HG03097 (cell line): Measurements from ENCODE around the gene ZNF778.
A peak's percentile ranks its signal among the peaks of the same experiment; 100 is the strongest.
"Not testable (repeated sequence)": the region's sequence is repeated elsewhere in the genome, so short reads cannot be mapped to it uniquely, and the experiment has no call there.

Source experiments
- ATAC-seq: cut with Tn5 transposase; IDR thresholded peaks from one replicate; pipeline ENCODE4 v1.9.1; 2021; ENCODE audit not compliant: unreplicated experiment, low FRiP score

ZNF778 gene

GRCh38 chr16:89210904-89211515, 6.5 kb upstream of the ZNF778 start:
- ATAC-seq = no peak

GRCh38 chr16:89216315-89217137, 977 bp upstream of the ZNF778 start:
- ATAC-seq = peak; percentile 47

DNA sequence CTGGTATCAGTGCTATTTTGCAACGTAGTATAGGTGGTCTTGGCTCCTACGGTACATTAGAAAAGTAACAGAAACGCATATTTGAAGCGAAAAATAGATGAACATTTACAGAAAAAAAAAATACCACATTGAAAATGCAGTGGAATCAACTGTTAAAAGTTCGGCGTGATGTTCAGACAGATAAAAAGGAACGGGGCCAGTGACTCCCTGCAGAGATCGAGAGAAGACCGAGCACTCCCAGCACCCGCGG, 440 bp upstream of the ZNF778 start:
- ATAC-seq = no peak

GRCh38 chr16:89219365-89219764, 1.9 kb downstream of the ZNF778 start:
- ATAC-seq = no peak

- no peak for ATAC-seq
Observed at GRCh38 chr16:89221604-89222003, 4.1 kb downstream of the ZNF778 start.

- no peak for ATAC-seq
Observed at GRCh38 chr16:89222931-89223330, 5.4 kb downstream of the ZNF778 start.

DNA sequence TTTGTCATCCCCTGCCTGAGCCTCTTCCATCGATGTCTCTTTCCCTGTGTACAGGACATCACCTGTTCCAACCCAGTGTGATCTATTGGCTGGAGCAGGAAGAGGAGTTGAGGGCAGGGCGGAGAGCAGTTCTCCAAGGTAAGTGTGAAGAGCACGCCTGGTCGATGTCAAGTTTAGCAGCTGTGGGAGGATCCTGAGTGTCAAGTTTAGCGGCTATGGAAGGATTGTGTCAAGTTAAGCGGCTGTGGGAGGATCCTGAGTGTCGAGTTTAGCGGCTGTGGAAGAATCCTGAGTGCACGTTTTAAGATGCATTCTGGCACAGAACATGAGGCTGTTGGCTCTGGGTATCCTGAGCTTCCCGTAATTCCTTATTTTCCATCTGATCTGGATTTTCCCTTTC, 7.2 kb downstream of the ZNF778 start:
- ATAC-seq = no peak

- ATAC-seq = no peak
Observed at GRCh38 chr16:89230255-89230654, 12.8 kb downstream of the ZNF778 start.

DNA sequence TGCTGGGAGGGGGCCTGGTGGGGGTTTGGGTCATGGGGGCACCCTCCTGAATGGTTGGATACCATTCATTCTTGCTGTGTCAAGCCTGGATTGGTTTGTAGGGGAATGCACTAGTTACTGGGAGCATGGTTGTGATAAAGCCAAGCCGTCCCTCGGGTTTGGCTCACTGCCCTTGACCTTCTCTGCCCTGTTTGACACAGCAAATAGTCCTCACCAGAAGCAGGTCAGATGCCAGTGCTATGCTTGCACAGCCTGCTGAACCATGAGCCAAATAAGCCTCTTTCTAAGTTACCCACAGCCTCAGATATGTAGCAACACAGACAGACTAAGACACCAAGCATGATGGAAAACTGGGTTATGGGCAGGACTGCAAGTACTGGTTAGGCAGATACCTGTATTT, 14.6 kb downstream of the ZNF778 start:
- ATAC-seq = no peak

DNA sequence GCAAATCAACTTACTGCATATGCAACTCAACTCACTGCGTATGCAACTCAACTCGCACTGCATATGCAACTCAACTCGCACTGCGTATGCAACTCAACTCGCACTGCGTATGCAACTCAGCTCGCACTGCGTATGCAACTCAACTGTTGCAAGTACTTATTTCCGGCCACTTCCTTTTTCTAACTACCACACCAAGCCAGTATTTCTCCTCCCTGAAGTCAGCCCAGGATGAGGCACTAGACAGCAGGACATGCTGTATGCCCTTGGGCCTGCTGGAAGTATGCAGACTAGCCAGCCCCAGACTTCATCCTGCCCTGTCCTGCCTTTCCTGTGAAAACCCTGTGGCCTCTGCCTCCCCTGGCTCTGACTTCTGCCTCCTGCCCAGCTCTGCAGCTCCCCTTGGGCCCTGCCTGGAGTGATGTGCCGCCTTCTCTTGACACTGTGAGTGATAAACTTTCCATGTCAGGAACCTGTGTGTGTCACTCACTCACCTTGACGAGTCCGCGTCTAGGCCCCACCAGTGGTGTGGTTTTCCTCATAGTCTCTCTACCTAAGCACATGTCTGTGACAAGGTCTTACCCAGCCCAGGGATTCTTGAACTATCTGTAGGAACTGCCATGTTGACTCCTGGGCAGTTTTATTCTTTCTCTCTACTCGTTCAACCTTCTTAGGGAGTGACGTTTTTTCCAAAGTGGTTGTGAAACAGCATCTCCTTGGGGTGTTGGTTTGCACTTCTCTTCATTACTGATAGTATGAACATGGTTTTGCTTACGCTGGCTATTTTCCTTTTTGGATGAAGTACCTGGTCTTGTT, 16.4 kb downstream of the ZNF778 start:
- no peak for ATAC-seq

DNA sequence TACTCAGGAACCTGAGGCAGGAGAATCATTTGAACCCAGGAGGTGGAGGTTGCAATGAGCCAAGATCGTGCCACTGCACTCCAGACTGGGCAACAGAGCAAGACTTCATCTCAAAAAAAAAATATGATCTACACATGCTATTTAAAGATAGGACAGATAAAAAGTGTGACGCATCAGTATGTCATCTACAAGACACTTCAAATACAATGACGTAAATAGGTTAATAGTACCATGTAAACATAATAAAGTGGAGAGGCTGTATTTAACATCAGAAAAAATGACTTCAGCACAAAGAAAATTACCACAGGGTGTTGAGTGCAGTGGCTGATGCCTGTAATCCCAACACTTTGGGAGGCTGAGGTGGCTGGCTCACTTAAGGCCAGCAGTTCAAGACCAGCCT, 20.2 kb downstream of the ZNF778 start:
- no peak for ATAC-seq

DNA sequence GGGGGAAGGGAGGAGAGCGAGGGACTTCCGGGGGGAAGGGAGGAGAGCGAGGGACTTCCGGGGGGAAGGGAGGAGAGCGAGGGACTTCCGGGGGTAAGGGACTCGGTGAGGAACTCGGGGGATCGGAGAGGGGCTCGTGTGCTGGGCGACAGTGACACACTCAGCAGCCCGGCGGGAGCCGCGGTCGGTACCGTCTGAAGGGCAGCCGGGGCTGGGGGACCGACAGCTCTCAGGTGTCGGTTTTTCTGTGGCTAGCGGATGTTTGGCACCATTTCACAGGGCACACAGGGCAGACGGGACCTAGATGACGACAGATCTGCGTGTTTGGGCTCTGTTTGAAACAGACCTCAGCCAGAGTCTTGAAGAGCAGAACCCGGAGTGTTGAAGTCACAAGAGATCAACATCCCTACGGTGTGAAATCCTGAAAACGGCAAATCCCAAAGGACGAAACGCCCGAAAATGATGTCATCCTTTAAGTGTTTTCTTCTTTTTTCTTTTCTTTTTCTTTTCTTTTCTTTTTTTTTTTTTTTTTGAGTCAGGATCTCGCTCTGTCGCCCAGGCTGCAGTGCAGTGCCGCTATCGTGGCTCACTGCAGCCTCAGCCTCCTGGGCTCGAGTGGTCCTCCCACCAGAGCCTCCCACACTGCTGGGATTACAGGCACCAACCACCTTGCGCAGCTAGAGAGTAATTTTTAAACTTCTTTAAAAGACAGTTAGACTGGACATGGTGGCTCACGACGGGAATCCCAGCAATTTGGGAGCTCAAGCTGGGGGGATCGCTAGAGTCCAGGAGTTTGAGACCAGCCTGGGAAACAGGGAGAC, 23.9 kb downstream of the ZNF778 start:
- ATAC-seq = peak; percentile 53

GRCh38 chr16:89242795-89243200, 25.3 kb downstream of the ZNF778 start:
- no peak for ATAC-seq

- no peak for ATAC-seq
Observed at GRCh38 chr16:89243664-89244063, 26.2 kb downstream of the ZNF778 start.

GRCh38 chr16:89244264-89244663, 26.8 kb downstream of the ZNF778 start:
- ATAC-seq = not testable (repeated sequence)

DNA sequence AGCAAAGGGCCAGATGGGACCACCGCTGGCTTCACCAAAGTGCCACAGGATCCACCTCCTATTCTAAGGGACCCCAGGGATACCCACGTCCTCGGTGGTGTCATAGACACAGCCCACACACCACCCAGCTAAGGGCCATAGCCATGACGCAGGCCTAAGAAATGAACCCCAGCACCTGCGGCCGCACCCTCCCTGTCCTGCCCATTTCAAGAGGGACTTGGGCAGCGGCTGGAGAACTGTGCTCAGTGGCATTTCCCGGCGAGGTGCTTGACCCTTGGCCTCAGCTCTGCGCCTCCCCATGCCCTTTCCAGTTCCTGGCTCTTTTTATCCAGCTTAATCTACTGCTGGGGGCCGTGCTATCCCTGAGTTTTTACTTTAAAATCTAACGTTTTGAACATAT, 27.3 kb downstream of the ZNF778 start:
- ATAC-seq = no peak

GRCh38 chr16:89246383-89246902, 28.9 kb downstream of the ZNF778 start:
- ATAC-seq = no peak

DNA sequence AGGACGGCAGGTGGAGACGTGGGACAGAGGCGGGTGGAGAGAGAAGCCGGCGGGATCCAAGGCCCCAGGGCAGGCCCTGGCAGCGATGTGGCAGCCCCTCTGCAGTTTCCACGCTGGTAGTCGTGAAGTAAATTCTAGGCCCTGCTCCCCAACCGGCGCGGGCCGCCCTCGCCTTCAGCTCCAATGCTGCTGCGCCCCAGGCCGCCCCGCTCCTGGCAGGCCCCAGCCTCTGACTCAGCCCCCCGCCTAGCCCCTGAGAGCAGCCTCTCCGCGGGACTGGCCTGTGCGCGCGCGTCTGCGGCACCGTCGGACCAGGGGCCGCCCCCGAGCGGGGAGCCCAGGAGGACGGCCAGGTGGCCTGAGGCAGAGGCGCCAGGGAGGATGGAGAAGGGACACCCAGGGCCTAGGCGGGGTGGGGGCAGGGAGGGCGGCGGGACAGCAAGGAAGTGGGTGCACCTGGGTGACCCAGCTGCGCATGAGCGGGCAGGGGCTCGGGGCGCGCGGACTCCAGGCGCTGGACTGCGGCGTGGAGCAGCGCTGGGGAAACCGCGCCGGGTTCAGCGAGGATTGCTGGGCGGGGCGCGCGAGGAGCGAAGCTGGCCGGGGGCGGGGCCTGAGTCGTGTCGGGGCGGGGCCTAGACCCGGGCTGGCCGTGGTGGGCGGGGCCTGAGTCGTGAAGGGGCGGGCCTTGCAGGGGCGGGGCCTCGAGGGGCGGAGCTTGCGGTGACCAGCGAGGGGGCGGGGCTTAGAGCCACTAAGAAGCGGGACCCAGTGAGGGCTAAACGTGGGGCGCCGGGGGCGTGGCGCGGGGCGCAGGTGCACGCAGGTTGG, 29.6 kb downstream of the ZNF778 start:
- ATAC-seq = peak; percentile 57

DNA sequence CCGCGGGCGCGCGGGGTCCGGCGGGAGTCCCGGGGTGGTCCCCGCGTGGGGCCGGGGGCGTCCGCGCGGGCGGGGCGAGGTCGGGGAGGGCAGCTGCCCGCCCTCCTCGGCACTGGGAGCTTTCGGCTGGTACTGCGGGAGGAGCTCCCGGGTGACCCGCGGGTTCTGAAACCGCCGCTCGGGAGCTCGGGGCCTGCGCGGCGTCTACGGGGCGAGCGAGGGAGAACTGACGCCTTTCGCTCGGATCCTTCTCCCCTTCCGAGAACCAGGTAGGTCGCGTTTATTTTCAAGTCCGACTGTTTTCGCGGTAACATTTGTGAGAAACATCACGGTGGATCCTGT, 30.2 kb downstream of the ZNF778 start:
- peak; percentile 19 for ATAC-seq
